CD14-positive monocyte (primary cell): ENCODE results near the gene USP49. TPM values are rescaled to one million over a fixed set of nuclear protein-coding genes. Genes with fewer than 3 reads are reported as not detected.

ENCODE experiments used
- DNase-seq, 3 donors: peaks; one replicate each; pipeline ENCODE4 v3.0.0-alpha.2; 2011 to 2022
- H2AFZ ChIP-seq: 2 replicates; pipeline ENCODE4 v1.6.0; 2012; ENCODE audit warnings: mild to moderate bottlenecking, low read depth, low read length, inconsistent platforms; ENCODE audit not compliant: insufficient read depth, poor library complexity, severe bottlenecking
- H3K27ac ChIP-seq, 2 donors: 1 replicate in 1 of 2; 2 replicates in 1 of 2; pipeline ENCODE4 v1.5.1; 2012 to 2013; ENCODE audit warnings: low read length in 2 of 2, control low read depth in 1 of 2, inconsistent platforms in 1 of 2, low read depth in 1 of 2, mild to moderate bottlenecking in 1 of 2
- H3K27me3 ChIP-seq, 2 donors: one replicate each; pipeline versions ENCODE4 v1.6.0 to v1.6.1; 2011 to 2013; ENCODE audit warnings: low read length in 2 of 2; ENCODE audit not compliant: control insufficient read depth in 2 of 2, insufficient read depth in 2 of 2
- H3K36me3 ChIP-seq, 2 donors: replicated peaks in 1 of 2; 1 replicate in 1 of 2; 2 replicates in 1 of 2; pipeline versions ENCODE4 v1.5.1 to v1.6.1; 2012 to 2013; ENCODE audit warnings: low read length in 2 of 2, control low read depth in 1 of 2, inconsistent platforms in 1 of 2, mild to moderate bottlenecking in 1 of 2; ENCODE audit not compliant: insufficient read depth in 2 of 2, control insufficient read depth in 1 of 2
- H3K4me1 ChIP-seq, 2 donors: 1 replicate in 1 of 2; 2 replicates in 1 of 2; pipeline versions ENCODE4 v1.5.1 to v1.6.1; 2012 to 2013; ENCODE audit warnings: low read length in 2 of 2, control low read depth in 1 of 2, inconsistent platforms in 1 of 2, mild to moderate bottlenecking in 1 of 2, moderate library complexity in 1 of 2; ENCODE audit not compliant: insufficient read depth in 2 of 2, control insufficient read depth in 1 of 2
- H3K4me2 ChIP-seq: replicated peaks from 2 replicates; pipeline ENCODE3; 2012; ENCODE audit warnings: low read length, moderate library complexity, mild to moderate bottlenecking; ENCODE audit not compliant: poor library complexity, severe bottlenecking; ENCODE audit errors: extremely low read depth
- H3K4me3 ChIP-seq, 3 experiments: fragments of 200-600 bp in 1 of 3; sonication (generic) in 1 of 3; replicated peaks in 1 of 3; 1 replicate in 2 of 3; 2 replicates in 1 of 3; pipeline ENCODE4 v1.5.1; 2011 to 2013; ENCODE audit warnings: low read length in 3 of 3, mild to moderate bottlenecking in 3 of 3, control low read depth in 2 of 3, low read depth in 2 of 3, inconsistent platforms in 1 of 3, moderate library complexity in 1 of 3
- H3K79me2 ChIP-seq: 2 replicates; pipeline ENCODE4 v1.6.0; 2012; ENCODE audit warnings: mild to moderate bottlenecking, control low read depth, inconsistent platforms, low read length, moderate library complexity; ENCODE audit not compliant: insufficient read depth
- H3K9ac ChIP-seq: 2 replicates; pipeline ENCODE4 v1.6.0; 2017; ENCODE audit warnings: low read length, mild to moderate bottlenecking; ENCODE audit not compliant: insufficient read depth, poor library complexity, severe bottlenecking
- H3K9me3 ChIP-seq, 2 donors: replicated peaks in 1 of 2; 1 replicate in 1 of 2; 2 replicates in 1 of 2; pipeline versions ENCODE4 v1.5.1 to v1.6.1; 2012 to 2013; ENCODE audit warnings: low read length in 2 of 2, control low read depth in 1 of 2; ENCODE audit not compliant: control insufficient read depth in 1 of 2, insufficient read depth in 1 of 2
- H4K20me1 ChIP-seq: 2 replicates; pipeline ENCODE4 v1.6.0; 2012; ENCODE audit warnings: mild to moderate bottlenecking, low read length, control low read depth, moderate library complexity; ENCODE audit not compliant: insufficient read depth
- H3K27ac Mint-ChIP-seq, 7 donors: one replicate each; pipeline ENCODE4 v1.8.0; 2020; ENCODE audit warnings: mild to moderate bottlenecking in 7 of 7, mixed read lengths in 7 of 7, moderate library complexity in 6 of 7, inconsistent platforms in 2 of 7
- H3K27me3 Mint-ChIP-seq, 3 donors: one replicate each; pipeline ENCODE4 v1.8.0; 2021 to 2022; ENCODE audit warnings: low read depth in 3 of 3, mild to moderate bottlenecking in 3 of 3, mixed read lengths in 3 of 3, moderate library complexity in 3 of 3, inconsistent platforms in 1 of 3
- H3K36me3 Mint-ChIP-seq, 2 donors: one replicate each; pipeline ENCODE4 v1.8.0; 2020; ENCODE audit warnings: mixed read lengths in 2 of 2, inconsistent platforms in 1 of 2, mild to moderate bottlenecking in 1 of 2
- H3K4me1 Mint-ChIP-seq: one replicate; pipeline ENCODE4 v1.8.0; 2020; ENCODE audit warnings: mild to moderate bottlenecking, mixed read lengths
- H3K4me3 Mint-ChIP-seq, 2 donors: one replicate each; pipeline ENCODE4 v1.8.0; 2020; ENCODE audit warnings: mild to moderate bottlenecking in 2 of 2, mixed read lengths in 2 of 2, moderate library complexity in 1 of 2
- H3K9me3 Mint-ChIP-seq, 7 donors: one replicate each; pipeline ENCODE4 v1.8.0; 2020 to 2022; ENCODE audit warnings: mixed read lengths in 7 of 7, mild to moderate bottlenecking in 6 of 7, moderate library complexity in 6 of 7, inconsistent platforms in 2 of 7
- CTCF ChIP-seq: fragments of 200-600 bp; IDR thresholded peaks from one replicate; pipeline ENCODE4 v1.8.0; 2022; ENCODE audit warnings: antibody characterized with exemption, mild to moderate bottlenecking
- WGBS: methylation state at CpG from one replicate; pipeline ENCODE4 v1.1.5; 2013; ENCODE audit warnings: missing lambda C conversion rate; ENCODE audit not compliant: insufficient coverage; 5-methylcytosine and 5-hydroxymethylcytosine counted together
- intact Hi-C, 2 donors: fragments of 100-400 bp; cut with micrococcal nuclease; formaldehyde crosslinking; loops; one replicate each; pipeline versions ENCODE4 v1.15.0 to v1.15.1; 2023
- polyA plus RNA-seq, 3 donors: library from polyadenylated mRNA; depleted of rRNA in 1 of 3; unstranded in 2 of 3; stranded (reverse) in 1 of 3; fragments of 300-500 nt in 2 of 3; fragments of >200 nt in 1 of 3; fragmentation: Illumina TruSeq in 2 of 3; gene quantifications; 1 replicate in 2 of 3; 2 replicates in 1 of 3; pipeline ENCODE4 v1.2.3, GENCODE V29; 2012 to 2021

Gene USP49
- polyA plus RNA-seq, 3 donors: 0.08 to 4.8 (median 0.37) TPM

GRCh38 chr6:41770381-41771057 is 124.7 kb downstream of the USP49 start:
- DNase-seq: no peak
- 95% methylated on average over 8 of the region's 30 CpGs for WGBS
- Histone ChIP-seq H3K27ac (no peak overlapping the region), H3K4me2 (no peak overlapping the region), H3K79me2 (no peaks in the 10 kb centered on the region), H3K27me3 (no peaks in the 10 kb centered on the region), H3K9me3 (no peaks in the 10 kb centered on the region), H3K9ac (no peak overlapping the region), H3K4me1 (no peaks in the 10 kb centered on the region), H4K20me1 (no peaks in the 10 kb centered on the region), H3K36me3 (peaks cover 42 to 62% of the 10 kb centered on the region in 2 donors), H2AFZ (no peak overlapping the region), H3K4me3 (no peak overlapping the region)
- Mint-ChIP-seq H3K36me3 (peaks cover 53 to 63% of the 10 kb centered on the region in 2 donors), H3K27ac (no peak overlapping the region), H3K4me1 (peaks cover 2% of the 10 kb centered on the region), H3K4me3 (no peak overlapping the region), H3K27me3 (no peaks in the 10 kb centered on the region), H3K9me3 (no peaks in the 10 kb centered on the region)
- intact Hi-C loops: loop anchor here (10.0 kb wide), 2 partner anchors 66 to 166 kb away; no protein-coding TSS in a partner anchor
- TF ChIP-seq CTCF: no peak

- Mint-ChIP-seq H3K27ac (no peak overlapping the region), H3K4me1 (peaks cover 2% of the 10 kb centered on the region), H3K4me3 (no peak overlapping the region), H3K36me3 (peaks cover 42 to 51% of the 10 kb centered on the region in 2 donors), H3K27me3 (no peaks in the 10 kb centered on the region), H3K9me3 (no peaks in the 10 kb centered on the region)
- Histone ChIP-seq H3K27me3 (no peaks in the 10 kb centered on the region), H3K4me3 (no peak overlapping the region), H3K79me2 (no peaks in the 10 kb centered on the region), H3K9ac (no peak overlapping the region), H3K4me2 (no peak overlapping the region), H3K4me1 (no peaks in the 10 kb centered on the region), H2AFZ (no peak overlapping the region), H4K20me1 (no peaks in the 10 kb centered on the region), H3K27ac (no peak overlapping the region), H3K9me3 (no peaks in the 10 kb centered on the region), H3K36me3 (peaks cover 32 to 50% of the 10 kb centered on the region in 2 donors)
- no peak for TF ChIP-seq CTCF
- DNase-seq: no peak
- 94% methylated on average over 4 of the region's 8 CpGs for WGBS
- intact Hi-C loops: loop anchor here in 1 of 2 donors (10.0 kb wide), 1 partner anchor 165 kb away; no protein-coding TSS in a partner anchor
These were observed 125.8 kb downstream of the USP49 start for GRCh38 chr6:41769376-41769775.
